Measurements from ENCODE around the gene MX2. TPM values are rescaled to one million over a fixed set of nuclear protein-coding genes. Genes with fewer than 3 reads are reported as not detected.

MX2 gene
- total and polyA plus RNA-seq, 4 donors: 0.69 to 4.7 (median 2.2) TPM

DNA sequence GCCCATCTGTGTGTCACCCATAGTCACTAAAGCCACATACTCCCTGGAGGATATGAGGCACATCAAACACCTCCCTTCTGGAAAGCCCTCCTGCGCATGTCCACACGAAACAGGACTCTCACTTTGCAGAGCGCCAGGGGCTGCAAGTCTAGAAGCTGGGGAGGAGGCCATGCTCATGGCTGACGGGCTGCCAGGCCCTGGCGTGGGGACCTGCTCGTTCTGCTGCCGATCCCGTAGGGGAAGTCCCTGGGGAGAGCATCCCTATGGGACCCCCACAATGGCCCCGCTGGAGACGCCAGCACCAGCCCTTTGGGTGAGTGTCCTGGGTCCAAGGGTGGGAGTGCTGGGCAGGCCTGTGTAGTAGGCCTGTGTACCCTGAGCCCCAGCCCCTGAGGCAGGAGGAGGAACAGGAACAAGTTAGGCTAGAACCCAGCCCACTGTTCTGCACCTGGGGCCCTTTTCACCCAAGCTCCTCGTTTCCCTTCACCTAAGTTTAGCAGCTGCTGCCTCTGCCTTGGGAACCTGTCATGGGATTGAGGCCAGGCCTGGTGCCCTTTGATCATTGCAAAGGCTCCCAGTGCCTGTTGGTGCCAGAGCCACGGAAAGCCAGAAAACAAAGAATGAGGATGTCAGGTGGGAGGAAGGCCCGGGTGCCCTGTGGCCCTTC is 35.3 kb upstream of the MX2 start:
- H3K9me3 ChIP-seq (ENCODE audit: control insufficient read depth in 4 of 4, low read length in 3 of 4): no peaks in the 10 kb centered on the region
- DNase-seq (ENCODE audit: low spot score): no peak
- H3K27me3 ChIP-seq (ENCODE audit: control insufficient read depth in 4 of 4, insufficient read depth in 4 of 4, low read length in 3 of 4): no peaks in the 10 kb centered on the region
- no peak overlapping the region for H3K27ac ChIP-seq (ENCODE audit: low read depth in 1 of 2, low read length in 2 of 2)
- TF ChIP-seq, protein P1, sequence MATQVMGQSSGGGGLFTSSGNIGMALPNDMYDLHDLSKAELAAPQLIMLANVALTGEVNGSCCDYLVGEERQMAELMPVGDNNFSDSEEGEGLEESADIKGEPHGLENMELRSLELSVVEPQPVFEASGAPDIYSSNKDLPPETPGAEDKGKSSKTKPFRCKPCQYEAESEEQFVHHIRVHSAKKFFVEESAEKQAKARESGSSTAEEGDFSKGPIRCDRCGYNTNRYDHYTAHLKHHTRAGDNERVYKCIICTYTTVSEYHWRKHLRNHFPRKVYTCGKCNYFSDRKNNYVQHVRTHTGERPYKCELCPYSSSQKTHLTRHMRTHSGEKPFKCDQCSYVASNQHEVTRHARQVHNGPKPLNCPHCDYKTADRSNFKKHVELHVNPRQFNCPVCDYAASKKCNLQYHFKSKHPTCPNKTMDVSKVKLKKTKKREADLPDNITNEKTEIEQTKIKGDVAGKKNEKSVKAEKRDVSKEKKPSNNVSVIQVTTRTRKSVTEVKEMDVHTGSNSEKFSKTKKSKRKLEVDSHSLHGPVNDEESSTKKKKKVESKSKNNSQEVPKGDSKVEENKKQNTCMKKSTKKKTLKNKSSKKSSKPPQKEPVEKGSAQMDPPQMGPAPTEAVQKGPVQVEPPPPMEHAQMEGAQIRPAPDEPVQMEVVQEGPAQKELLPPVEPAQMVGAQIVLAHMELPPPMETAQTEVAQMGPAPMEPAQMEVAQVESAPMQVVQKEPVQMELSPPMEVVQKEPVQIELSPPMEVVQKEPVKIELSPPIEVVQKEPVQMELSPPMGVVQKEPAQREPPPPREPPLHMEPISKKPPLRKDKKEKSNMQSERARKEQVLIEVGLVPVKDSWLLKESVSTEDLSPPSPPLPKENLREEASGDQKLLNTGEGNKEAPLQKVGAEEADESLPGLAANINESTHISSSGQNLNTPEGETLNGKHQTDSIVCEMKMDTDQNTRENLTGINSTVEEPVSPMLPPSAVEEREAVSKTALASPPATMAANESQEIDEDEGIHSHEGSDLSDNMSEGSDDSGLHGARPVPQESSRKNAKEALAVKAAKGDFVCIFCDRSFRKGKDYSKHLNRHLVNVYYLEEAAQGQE (IDR thresholded peaks at IDR 0.05): no peak
- TF ChIP-seq HNF4A (conservative IDR thresholded peaks at IDR 0.05) (peak; percentile 52 to 66), TAF1 (conservative IDR thresholded peaks at IDR 0.05) (no peak)
- no peak overlapping the region for H3K9ac ChIP-seq (ENCODE audit: low read depth in 1 of 2, low read length in 2 of 2)
- no peak overlapping the region for H3K4me3 ChIP-seq (ENCODE audit: low read depth in 1 of 3, low read length in 3 of 3)
- 80% methylated on average over 13 of the region's 13 CpGs for WGBS
- peaks cover 0 to 9% (median 5%) of the 10 kb centered on the region in 4 donors for H3K4me1 ChIP-seq (ENCODE audit: control insufficient read depth in 4 of 4, insufficient read depth in 4 of 4, low read length in 3 of 4)
- H3K36me3 ChIP-seq (ENCODE audit: control insufficient read depth in 4 of 4, insufficient read depth in 3 of 4, low read depth in 1 of 4, low read length in 3 of 4): no peaks in the 10 kb centered on the region

DNA sequence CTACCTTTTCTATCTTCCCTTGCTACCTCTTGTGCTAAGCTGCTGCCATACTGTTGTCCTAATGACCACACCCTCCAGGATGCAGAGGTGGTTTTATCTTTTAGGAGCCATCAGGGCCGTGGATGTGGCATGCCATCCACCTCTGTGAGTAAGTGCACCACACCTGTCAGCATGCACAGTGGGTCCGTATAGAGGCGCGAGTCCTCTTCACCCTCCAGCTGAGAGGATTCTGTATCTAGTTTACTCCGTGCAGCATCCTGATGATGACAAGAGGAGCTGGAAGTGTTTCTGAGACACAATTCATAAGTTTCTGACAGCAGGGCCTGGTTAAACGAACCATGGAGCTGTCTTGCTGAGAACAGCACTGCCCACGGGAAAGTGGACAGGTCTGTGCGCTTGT is 34.1 kb upstream of the MX2 start:
- no peak overlapping the region for H3K27ac ChIP-seq (ENCODE audit: low read depth in 1 of 2, low read length in 2 of 2)
- no peaks in the 10 kb centered on the region for H3K36me3 ChIP-seq (ENCODE audit: control insufficient read depth in 4 of 4, insufficient read depth in 3 of 4, low read depth in 1 of 4, low read length in 3 of 4)
- no peak overlapping the region for H3K9ac ChIP-seq (ENCODE audit: low read depth in 1 of 2, low read length in 2 of 2)
- H3K27me3 ChIP-seq (ENCODE audit: control insufficient read depth in 4 of 4, insufficient read depth in 4 of 4, low read length in 3 of 4): no peaks in the 10 kb centered on the region
- no peaks in the 10 kb centered on the region for H3K9me3 ChIP-seq (ENCODE audit: control insufficient read depth in 4 of 4, low read length in 3 of 4)
- no peak for DNase-seq (ENCODE audit: low spot score)
- peaks cover 0 to 9% (median 5%) of the 10 kb centered on the region in 4 donors for H3K4me1 ChIP-seq (ENCODE audit: control insufficient read depth in 4 of 4, insufficient read depth in 4 of 4, low read length in 3 of 4)
- WGBS: 91% methylated on average over 8 of the region's 8 CpGs
- no peak overlapping the region for H3K4me3 ChIP-seq (ENCODE audit: low read depth in 1 of 3, low read length in 3 of 3)
- TF ChIP-seq FOXA1 (IDR thresholded peaks at IDR 0.05) (no peak), RAD21 (IDR thresholded peaks at IDR 0.05) (no peak), SP1 (IDR thresholded peaks at IDR 0.05) (no peak), HNF4A (conservative IDR thresholded peaks at IDR 0.05) (no peak), JUND (IDR thresholded peaks at IDR 0.05) (no peak)
- TF ChIP-seq, protein P2, sequence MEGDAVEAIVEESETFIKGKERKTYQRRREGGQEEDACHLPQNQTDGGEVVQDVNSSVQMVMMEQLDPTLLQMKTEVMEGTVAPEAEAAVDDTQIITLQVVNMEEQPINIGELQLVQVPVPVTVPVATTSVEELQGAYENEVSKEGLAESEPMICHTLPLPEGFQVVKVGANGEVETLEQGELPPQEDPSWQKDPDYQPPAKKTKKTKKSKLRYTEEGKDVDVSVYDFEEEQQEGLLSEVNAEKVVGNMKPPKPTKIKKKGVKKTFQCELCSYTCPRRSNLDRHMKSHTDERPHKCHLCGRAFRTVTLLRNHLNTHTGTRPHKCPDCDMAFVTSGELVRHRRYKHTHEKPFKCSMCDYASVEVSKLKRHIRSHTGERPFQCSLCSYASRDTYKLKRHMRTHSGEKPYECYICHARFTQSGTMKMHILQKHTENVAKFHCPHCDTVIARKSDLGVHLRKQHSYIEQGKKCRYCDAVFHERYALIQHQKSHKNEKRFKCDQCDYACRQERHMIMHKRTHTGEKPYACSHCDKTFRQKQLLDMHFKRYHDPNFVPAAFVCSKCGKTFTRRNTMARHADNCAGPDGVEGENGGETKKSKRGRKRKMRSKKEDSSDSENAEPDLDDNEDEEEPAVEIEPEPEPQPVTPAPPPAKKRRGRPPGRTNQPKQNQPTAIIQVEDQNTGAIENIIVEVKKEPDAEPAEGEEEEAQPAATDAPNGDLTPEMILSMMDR (IDR thresholded peaks at IDR 0.05; ENCODE audit: low read depth, low read length, missing input control): no peak
- TF ChIP-seq, protein P3, sequence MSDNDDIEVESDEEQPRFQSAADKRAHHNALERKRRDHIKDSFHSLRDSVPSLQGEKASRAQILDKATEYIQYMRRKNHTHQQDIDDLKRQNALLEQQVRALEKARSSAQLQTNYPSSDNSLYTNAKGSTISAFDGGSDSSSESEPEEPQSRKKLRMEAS (IDR thresholded peaks at IDR 0.05): no peak
- TF ChIP-seq, protein P4, sequence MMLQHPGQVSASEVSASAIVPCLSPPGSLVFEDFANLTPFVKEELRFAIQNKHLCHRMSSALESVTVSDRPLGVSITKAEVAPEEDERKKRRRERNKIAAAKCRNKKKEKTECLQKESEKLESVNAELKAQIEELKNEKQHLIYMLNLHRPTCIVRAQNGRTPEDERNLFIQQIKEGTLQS (IDR thresholded peaks at IDR 0.05): no peak
- TF ChIP-seq, protein P5, sequence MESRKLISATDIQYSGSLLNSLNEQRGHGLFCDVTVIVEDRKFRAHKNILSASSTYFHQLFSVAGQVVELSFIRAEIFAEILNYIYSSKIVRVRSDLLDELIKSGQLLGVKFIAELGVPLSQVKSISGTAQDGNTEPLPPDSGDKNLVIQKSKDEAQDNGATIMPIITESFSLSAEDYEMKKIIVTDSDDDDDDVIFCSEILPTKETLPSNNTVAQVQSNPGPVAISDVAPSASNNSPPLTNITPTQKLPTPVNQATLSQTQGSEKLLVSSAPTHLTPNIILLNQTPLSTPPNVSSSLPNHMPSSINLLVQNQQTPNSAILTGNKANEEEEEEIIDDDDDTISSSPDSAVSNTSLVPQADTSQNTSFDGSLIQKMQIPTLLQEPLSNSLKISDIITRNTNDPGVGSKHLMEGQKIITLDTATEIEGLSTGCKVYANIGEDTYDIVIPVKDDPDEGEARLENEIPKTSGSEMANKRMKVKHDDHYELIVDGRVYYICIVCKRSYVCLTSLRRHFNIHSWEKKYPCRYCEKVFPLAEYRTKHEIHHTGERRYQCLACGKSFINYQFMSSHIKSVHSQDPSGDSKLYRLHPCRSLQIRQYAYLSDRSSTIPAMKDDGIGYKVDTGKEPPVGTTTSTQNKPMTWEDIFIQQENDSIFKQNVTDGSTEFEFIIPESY (IDR thresholded peaks at IDR 0.05): no peak
